Transverse colon (tissue), 4 donors: ENCODE measurements around the gene KIAA0232. TPM values are rescaled to one million over a fixed set of nuclear protein-coding genes. Genes with fewer than 3 reads are reported as not detected.

ENCODE experiments used
- DNase-seq: peaks from one replicate; pipeline ENCODE4 v3.0.0-alpha.2; 2019
- H3K27ac ChIP-seq, 4 donors: fragments of 200-600 bp; sonication (generic); 2 replicates each; pipeline ENCODE4 v1.5.1; 2016 to 2018; ENCODE audit warnings: inconsistent platforms in 4 of 4
- H3K27me3 ChIP-seq: fragments of 200-600 bp; sonication (generic); 2 replicates; pipeline ENCODE4 v1.5.1; 2017; ENCODE audit warnings: inconsistent platforms
- H3K36me3 ChIP-seq, 4 donors: fragments of 200-600 bp; sonication (generic); 2 replicates each; pipeline ENCODE4 v1.5.1; 2017 to 2019; ENCODE audit warnings: inconsistent platforms in 4 of 4
- H3K4me1 ChIP-seq, 4 donors: fragments of 200-600 bp; sonication (generic); 2 replicates each; pipeline ENCODE4 v1.5.1; 2017 to 2020; ENCODE audit warnings: inconsistent platforms in 4 of 4
- H3K4me3 ChIP-seq, 4 donors: fragments of 200-600 bp; sonication (generic); 1 replicate in 1 of 4; 2 replicates in 3 of 4; pipeline versions ENCODE4 v1.5.1 to v1.6.1; 2017 to 2019; ENCODE audit warnings: inconsistent platforms in 4 of 4
- H3K9me3 ChIP-seq, 2 donors: fragments of 200-600 bp; sonication (generic); 2 replicates each; pipeline ENCODE4 v1.5.1; 2017 to 2019; ENCODE audit warnings: inconsistent platforms in 2 of 2
- CTCF ChIP-seq, 5 experiments: fragments of 200-600 bp in 3 of 5; fragments of 450-650 bp in 2 of 5; sonication (generic) in 3 of 5; IDR thresholded peaks; 1 replicate in 2 of 5; 2 replicates in 3 of 5; pipeline ENCODE4 v1.5.1; 2016 to 2017; ENCODE audit warnings: antibody characterized with exemption in 5 of 5, inconsistent platforms in 3 of 5, mild to moderate bottlenecking in 2 of 5, moderate library complexity in 1 of 5
- EP300 ChIP-seq: sonication (generic); formaldehyde crosslinking; IDR thresholded peaks from one replicate; pipeline ENCODE4 v1.6.1; 2017; ENCODE audit warnings: antibody characterized with exemption, low read depth
- POLR2A ChIP-seq: fragments of 450-650 bp; IDR thresholded peaks from one replicate; pipeline ENCODE4 v1.6.1; 2016; ENCODE audit warnings: antibody characterized with exemption, mild to moderate bottlenecking, moderate library complexity
- POLR2AphosphoS5 ChIP-seq, 3 donors: sonication (generic); formaldehyde crosslinking; IDR thresholded peaks; one replicate each; pipeline ENCODE4 v1.6.1; 2016; ENCODE audit warnings: antibody characterized with exemption in 3 of 3
- WGBS, 2 donors: methylation state at CpG; one replicate each; pipeline ENCODE4 v1.1.5; 2018; ENCODE audit warnings: low coverage in 1 of 2; 5-methylcytosine and 5-hydroxymethylcytosine counted together
- in situ Hi-C, 4 donors: fragments of 200-750 bp; cut with MboI; loops; one replicate each; pipeline versions ENCODE4 v1.15.0 to v1.15.1; 2017; ENCODE audit warnings: low sequenced_read_pairs in 3 of 4, low pct_ligation_motif_present in 1 of 4, low pct_unique_long_range_greater_than_20kb in 1 of 4
- intact Hi-C: fragments of 100-400 bp; cut with DNase I; formaldehyde crosslinking; loops from one replicate; pipeline ENCODE4 v1.15.1; 2023; ENCODE audit warnings: low total_unique reads
- total RNA-seq, 4 donors: library from RNA; depleted of rRNA; stranded (reverse); fragments of >200 nt; gene quantifications; one replicate each; pipeline ENCODE4 v1.1.0, GENCODE V29; 2016

KIAA0232 gene
- total RNA-seq, 4 donors from 2014 or later, result 17.9 to 83.4 (median 43.0) TPM

GRCh38 chr4:6932918-6933317 is 150.4 kb downstream of the KIAA0232 start:
- in situ Hi-C loops, result no loop called here
- DNase-seq, result no peak
- H3K36me3 ChIP-seq, result no peaks in the 10 kb centered on the region
- intact Hi-C loops, result no loop called here
- 86% methylated on average over 3 of the region's 3 CpGs; no CpG with 5 or more reads in 1 of the 2 donors for WGBS, 2 donors
- TF ChIP-seq CTCF (IDR thresholded peaks at IDR 0.05) (no peak), POLR2A (no peak), EP300 (no peak), POLR2AphosphoS5 (IDR thresholded peaks at IDR 0.05) (no peak)
- no peak overlapping the region for H3K27ac ChIP-seq
- H3K9me3 ChIP-seq, result no peaks in the 10 kb centered on the region
- H3K27me3 ChIP-seq, result no peaks in the 10 kb centered on the region
- peaks cover 21 to 41% (median 33%) of the 10 kb centered on the region in 4 donors for H3K4me1 ChIP-seq
- H3K4me3 ChIP-seq, result no peak overlapping the region

Other genes starting within 250 kb of the KIAA0232 start
- 10 to 100 TPM; 17.5 to 55.9 (median 27.6) TPM for gene MAN2B2, start 207.5 kb upstream of the KIAA0232 start, total RNA-seq
- 100 to 1,000 TPM in 3 of 4 donors, 10 to 100 TPM in 1; 96.3 to 229 (median 125) TPM for gene MRFAP1, start 142.0 kb upstream of the KIAA0232 start, total RNA-seq
- gene S100P, start 88.8 kb upstream of the KIAA0232 start, total RNA-seq, result 1 to 10 TPM in 2 of 4 donors, not detected in 2; 7.5 to 7.8 TPM
- 10 to 100 TPM; 18.3 to 51.0 (median 30.3) TPM for gene MRFAP1L1, start 72.9 kb upstream of the KIAA0232 start, total RNA-seq
- gene BLOC1S4, start 66.6 kb upstream of the KIAA0232 start, total RNA-seq, result 10 to 100 TPM in 3 of 4 donors, under 1 TPM in 1; 1.00 to 18.8 (median 12.4) TPM
- 10 to 100 TPM; 42.6 to 56.9 (median 54.0) TPM for gene TBC1D14, start 127.1 kb downstream of the KIAA0232 start, total RNA-seq